Measurements from ENCODE around the gene CENPH.
A peak's percentile ranks its signal among the peaks of the same experiment; 100 is the strongest.
"Not testable (repeated sequence)": the region's sequence is repeated elsewhere in the genome, so short reads cannot be mapped to it uniquely, and the experiment has no call there.

CENPH gene

DNA sequence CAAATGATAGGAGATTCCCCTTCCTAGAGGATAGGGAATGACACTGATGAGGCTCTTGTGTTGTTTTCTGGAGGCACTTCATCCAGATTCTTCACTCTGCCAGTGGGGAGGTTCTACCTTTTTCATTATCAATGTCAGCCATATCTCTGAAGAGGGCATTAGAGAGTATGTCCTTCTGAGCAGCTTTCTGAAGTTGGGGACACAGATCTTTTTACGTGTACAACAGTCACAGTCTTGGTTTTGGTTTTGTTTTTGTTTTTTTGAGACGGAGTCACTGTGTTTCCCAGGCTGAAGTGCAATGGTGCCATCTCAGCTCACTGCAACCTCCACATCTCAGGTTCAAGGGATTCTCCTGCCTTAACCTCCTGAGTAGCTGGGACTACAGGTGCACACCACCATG is 22.6 kb downstream of the CENPH start:
- FAIRE-seq (no peak), DNase-seq (ENCODE audit: insufficient read length) (no peak)
- TF ChIP-seq POLR2AphosphoS5 (IDR thresholded peaks at IDR 0.05; ENCODE audit: low read depth, low read length) (no peak), TAF1 (IDR thresholded peaks at IDR 0.05; ENCODE audit: borderline replicate concordance, low read depth, low read length) (no peak), POLR2A (IDR thresholded peaks at IDR 0.05; ENCODE audit: low read depth, low read length) (no peak)

DNA sequence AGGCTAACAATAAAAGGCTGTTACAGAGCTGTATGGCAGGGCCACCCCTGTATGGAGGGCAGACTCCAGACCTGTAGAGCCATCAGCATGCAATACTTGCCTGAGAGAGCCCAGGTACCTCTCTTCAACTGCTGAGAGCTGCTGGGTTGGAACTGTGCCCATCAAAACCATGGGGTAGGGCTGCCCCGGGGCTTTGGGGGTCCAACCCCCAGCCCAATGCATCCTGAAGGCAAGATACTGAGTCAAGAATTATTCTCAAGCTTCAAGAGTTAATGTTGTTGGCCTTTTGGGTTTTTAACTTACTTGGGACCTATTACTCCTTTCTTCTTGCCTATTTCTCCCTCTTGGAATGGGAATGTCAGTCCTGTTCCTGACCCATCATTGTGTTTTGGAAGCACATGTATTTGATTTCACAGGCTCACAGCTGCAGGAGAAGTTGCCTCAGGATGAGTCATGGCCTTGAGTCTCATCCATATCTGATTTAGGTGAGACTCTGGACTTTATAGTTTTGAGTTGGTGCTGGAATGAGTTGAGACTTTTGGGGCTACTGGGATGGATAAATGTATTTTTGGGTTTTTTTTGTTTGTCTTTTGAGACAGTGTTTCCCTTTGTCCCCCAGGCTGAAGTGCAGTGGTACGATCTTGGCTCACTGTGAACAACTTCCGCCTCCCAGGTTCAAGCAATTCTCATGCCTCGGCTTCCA is 24.3 kb downstream of the CENPH start:
- DNase-seq (ENCODE audit: insufficient read length) (no peak), FAIRE-seq (no peak)
- no peak for TF ChIP-seq TAF1 (IDR thresholded peaks at IDR 0.05; ENCODE audit: borderline replicate concordance, low read depth, low read length)
- TF ChIP-seq POLR2AphosphoS5 (IDR thresholded peaks at IDR 0.05; ENCODE audit: low read depth, low read length) = no peak

DNA sequence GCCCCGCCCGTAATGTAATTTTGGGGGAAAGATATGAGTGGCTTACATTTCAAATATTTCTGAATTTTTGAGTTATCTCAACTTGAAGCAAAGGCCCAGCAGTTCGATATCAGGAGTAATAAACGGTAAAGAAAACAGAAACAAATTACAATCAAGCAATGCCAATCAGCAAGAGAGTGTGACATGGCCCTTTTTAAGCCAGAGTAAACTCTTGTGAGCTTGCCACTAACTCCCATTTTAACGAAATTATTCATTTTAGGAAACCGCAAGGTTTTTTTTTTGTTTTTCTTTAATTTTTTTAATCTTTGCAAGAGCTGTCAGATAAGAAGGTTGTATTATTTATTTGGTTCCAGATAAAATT is 27.7 kb downstream of the CENPH start:
- FAIRE-seq (peak; percentile 5), DNase-seq (ENCODE audit: insufficient read length) (no peak)
- TF ChIP-seq POLR2A (IDR thresholded peaks at IDR 0.05; ENCODE audit: low read depth, low read length) (no peak), POLR2AphosphoS5 (IDR thresholded peaks at IDR 0.05; ENCODE audit: low read depth, low read length) (no peak), TAF1 (IDR thresholded peaks at IDR 0.05; ENCODE audit: borderline replicate concordance, low read depth, low read length) (no peak)

DNA sequence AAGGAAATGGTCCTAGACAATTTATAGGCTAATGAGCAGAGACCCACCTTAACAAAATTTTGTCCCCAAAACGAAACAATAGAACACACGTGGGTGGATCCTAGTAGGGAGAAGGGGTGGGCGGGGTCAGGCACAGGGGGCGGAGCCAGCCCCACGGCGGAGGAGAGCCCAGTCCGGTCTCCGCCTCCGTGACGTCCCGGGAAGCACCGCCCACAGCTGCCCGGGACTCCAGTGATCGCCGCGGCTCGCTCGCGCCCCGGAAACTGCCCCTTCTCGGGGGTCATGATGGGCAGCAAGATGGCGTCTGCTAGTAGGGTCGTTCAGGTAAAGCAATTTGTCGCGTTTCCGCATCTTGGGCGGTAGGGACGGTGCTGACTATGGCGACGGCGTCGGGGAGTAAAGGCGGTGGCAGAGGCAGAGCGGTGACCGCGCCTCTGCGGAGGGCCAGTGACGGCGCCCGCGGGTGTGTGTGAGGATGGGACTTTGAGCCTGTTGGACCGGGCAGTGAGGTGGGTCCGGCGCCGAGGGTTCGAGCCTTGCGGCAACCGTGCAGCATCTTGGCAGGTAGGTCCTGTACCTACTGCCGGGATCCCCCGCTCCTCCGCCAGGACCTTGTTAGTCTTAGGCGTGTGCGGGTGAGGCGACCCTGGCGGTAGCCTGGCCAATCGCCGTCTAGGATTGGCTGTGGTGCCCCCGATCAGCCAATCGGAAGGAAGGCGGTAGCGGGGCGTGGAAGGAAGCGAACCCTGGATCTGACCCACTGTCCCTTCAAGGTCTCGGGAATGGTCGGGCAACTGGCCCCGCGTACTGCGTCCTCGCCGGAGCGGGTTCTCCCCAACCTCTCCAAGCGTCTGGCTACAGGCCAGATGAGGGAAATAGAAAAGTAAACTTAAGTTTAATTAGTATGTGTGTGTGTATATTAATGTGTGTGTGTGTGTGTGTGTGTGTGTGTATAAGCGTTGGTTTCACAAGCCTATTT is 28.5 kb downstream of the CENPH start:
- peak; percentile 98 for FAIRE-seq
- peak; percentile 86 for DNase-seq (ENCODE audit: insufficient read length)
- TF ChIP-seq TAF1 (IDR thresholded peaks at IDR 0.05; ENCODE audit: borderline replicate concordance, low read depth, low read length) = peak; percentile 14; the same call in 1 of the 2 replicates
- TF ChIP-seq POLR2AphosphoS5 (IDR thresholded peaks at IDR 0.05; ENCODE audit: low read depth, low read length) = peak; percentile 76
- TF ChIP-seq POLR2A (IDR thresholded peaks at IDR 0.05; ENCODE audit: low read depth, low read length) = peak; percentile 87; the same call in 1 of the 2 replicates

DNA sequence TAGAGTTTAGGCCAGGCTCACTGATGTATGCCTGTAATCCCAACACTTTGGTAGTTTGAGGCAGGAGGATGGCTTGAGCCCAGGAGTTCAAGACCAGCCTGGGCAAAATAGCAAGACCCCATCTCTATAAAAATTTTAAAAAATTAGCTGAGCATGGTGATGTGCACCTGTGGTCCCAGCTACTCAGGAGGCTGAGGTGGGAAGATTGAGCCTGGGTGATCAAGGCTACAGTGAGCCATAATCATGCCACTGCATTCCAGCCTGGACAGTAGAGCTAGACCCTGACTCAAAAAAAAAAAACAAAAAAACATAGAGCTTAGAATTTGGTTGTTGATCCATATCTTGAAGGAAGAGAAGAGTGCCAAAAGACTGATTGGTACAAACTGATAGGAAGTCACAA is 30.6 kb downstream of the CENPH start:
- FAIRE-seq = no peak
- TF ChIP-seq POLR2A (IDR thresholded peaks at IDR 0.05; ENCODE audit: low read depth, low read length) (no peak), POLR2AphosphoS5 (IDR thresholded peaks at IDR 0.05; ENCODE audit: low read depth, low read length) (no peak), TAF1 (IDR thresholded peaks at IDR 0.05; ENCODE audit: borderline replicate concordance, low read depth, low read length) (no peak)
- no peak for DNase-seq (ENCODE audit: insufficient read length)

DNA sequence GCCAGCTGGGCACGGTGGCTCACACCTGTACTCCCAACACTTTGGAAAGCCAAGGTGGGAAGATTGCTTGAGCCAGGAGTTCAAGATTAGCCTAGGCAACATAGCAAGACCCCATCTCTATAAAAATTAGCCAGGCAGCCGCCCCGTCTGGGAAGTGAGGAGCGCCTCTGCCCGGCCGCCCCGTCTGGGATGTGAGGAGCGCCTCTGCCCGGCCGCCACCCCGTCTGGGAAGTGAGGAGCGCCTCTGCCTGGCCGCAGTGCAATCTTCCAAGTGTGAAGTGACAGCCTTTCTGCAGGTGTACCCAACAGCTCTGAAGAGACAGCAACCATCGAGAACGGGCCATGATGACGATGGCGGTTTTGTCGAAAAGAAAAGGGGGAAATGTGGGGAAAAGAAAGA is 31.0 kb downstream of the CENPH start:
- FAIRE-seq; DNase-seq (ENCODE audit: insufficient read length): not testable (repeated sequence)

DNA sequence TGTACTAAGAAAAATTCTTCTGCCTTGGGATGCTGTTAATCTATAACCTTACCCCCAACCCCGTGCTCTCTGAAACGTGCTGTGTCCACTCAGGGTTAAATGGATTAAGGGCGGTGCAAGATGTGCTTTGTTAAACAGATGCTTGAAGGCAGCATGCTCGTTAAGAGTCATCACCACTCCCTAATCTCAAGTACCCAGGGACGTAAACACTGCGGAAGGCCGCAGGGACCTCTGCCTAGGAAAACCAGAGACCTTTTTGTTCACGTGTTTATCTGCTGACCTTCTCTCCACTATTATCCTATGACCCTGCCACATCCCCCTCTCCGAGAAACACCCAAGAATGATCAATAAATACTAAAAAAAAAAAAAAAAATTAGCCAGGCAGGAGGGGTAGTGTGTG is 31.4 kb downstream of the CENPH start:
- not testable (repeated sequence) for FAIRE-seq; DNase-seq (ENCODE audit: insufficient read length)

DNA sequence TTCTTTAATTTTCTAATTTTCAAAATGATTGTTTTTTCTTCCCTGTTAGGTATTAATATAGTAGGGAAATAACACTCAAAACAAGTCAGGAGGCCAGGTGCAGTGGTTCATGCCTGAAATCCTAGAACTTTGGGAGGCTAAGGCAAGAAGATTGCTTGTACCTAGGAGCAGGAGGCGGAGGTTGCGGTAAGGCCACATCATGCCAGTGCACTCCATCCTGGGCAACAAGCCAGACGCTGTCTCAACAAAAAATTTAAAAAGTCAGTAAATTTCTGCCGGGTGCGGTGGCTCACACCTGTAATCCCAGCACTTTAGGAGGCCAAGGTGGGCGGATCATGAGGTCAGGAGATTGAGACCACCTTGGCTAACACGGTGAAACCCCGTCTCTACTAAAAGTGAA is 35.1 kb downstream of the CENPH start:
- no peak for DNase-seq (ENCODE audit: insufficient read length)
- TF ChIP-seq POLR2AphosphoS5 (IDR thresholded peaks at IDR 0.05; ENCODE audit: low read depth, low read length) = no peak
- no peak for TF ChIP-seq POLR2A (IDR thresholded peaks at IDR 0.05; ENCODE audit: low read depth, low read length)
- TF ChIP-seq TAF1 (IDR thresholded peaks at IDR 0.05; ENCODE audit: borderline replicate concordance, low read depth, low read length) = no peak
- no peak for FAIRE-seq

DNA sequence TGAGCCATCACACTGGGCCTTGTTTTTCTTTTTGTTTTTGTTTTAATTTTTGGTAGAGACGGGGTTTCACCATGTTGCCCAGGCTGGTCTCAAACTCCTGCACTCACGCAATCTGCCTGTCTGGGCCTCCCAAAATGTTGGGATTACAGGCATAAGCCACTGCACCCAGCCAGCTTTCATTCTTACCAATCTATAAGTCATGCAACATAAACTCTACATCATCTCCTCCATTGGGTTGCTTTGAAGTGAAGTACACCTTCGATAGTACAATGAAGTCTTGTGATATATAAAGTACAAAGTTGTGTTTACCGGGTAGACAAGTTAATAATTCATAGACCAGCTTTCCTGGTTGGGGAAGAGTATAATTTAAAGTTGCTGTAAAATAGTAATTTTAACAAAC is 36.5 kb downstream of the CENPH start:
- FAIRE-seq (no peak), DNase-seq (ENCODE audit: insufficient read length) (no peak)
- TF ChIP-seq POLR2A (IDR thresholded peaks at IDR 0.05; ENCODE audit: low read depth, low read length) (no peak), TAF1 (IDR thresholded peaks at IDR 0.05; ENCODE audit: borderline replicate concordance, low read depth, low read length) (no peak), POLR2AphosphoS5 (IDR thresholded peaks at IDR 0.05; ENCODE audit: low read depth, low read length) (no peak)

DNA sequence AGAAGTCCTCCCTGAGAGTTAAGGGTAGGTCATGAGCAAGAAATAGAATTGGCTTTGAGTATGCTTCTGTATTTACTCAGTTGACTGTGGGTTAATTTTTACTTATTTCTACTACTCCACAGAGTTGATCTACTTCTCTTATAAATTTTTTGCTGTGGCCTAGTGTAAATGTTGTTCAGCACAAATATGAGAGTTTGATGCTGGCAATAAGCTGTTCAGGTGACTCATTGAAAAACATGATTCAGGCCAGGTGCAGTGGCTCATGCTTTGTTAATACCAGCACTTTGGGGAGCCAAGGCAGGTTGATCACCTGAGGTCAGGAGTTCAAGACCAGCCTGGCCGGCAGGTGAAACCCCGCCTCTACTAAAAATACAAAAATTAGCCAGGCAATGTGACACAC is 40.8 kb downstream of the CENPH start:
- DNase-seq (ENCODE audit: insufficient read length) = no peak
- no peak for FAIRE-seq
- TF ChIP-seq POLR2A (IDR thresholded peaks at IDR 0.05; ENCODE audit: low read depth, low read length) (no peak), TAF1 (IDR thresholded peaks at IDR 0.05; ENCODE audit: borderline replicate concordance, low read depth, low read length) (no peak), POLR2AphosphoS5 (IDR thresholded peaks at IDR 0.05; ENCODE audit: low read depth, low read length) (no peak)

DNA sequence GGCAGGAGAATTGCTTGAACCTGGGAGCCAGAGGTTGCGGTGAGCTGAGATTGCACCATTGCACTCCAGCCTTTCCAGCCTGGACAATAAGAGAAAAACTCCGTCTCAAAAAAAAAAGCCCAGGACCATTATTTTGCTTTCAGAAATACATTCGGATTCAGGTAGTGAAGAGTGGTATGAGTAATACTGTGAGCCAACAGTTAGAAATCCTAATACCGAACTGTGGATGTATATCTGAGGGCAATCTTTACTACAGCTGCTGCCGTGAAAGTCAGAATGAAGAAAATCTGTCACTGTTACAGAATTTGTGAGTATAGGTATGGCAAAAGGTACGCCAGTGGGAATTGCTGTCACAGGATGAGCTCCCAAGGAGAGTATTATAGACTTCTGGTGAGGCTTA is 41.9 kb downstream of the CENPH start:
- TF ChIP-seq TAF1 (IDR thresholded peaks at IDR 0.05; ENCODE audit: borderline replicate concordance, low read depth, low read length) (no peak), POLR2A (IDR thresholded peaks at IDR 0.05; ENCODE audit: low read depth, low read length) (no peak), POLR2AphosphoS5 (IDR thresholded peaks at IDR 0.05; ENCODE audit: low read depth, low read length) (no peak)
- DNase-seq (ENCODE audit: insufficient read length) (no peak), FAIRE-seq (no peak)

DNA sequence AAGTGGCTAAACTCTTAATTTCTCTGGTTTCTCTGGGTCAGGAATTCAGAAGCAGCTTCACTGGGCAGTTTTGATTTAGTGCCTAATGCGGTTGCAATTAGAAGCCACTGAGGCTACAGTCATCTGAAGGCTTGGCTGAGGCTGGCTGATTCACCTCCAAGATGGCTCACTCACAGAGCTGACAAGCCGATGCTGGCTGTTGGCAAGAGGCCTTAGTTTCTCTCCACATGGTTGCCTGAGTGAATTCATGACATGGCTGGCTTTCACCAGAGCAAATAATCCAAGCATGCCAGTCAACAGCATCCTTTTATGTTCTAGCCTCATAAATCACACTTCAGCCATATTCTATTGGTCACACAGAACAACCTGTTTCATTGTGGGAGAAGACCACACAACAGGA is 42.5 kb downstream of the CENPH start:
- no peak for DNase-seq (ENCODE audit: insufficient read length)
- TF ChIP-seq POLR2A (IDR thresholded peaks at IDR 0.05; ENCODE audit: low read depth, low read length) (no peak), TAF1 (IDR thresholded peaks at IDR 0.05; ENCODE audit: borderline replicate concordance, low read depth, low read length) (no peak), POLR2AphosphoS5 (IDR thresholded peaks at IDR 0.05; ENCODE audit: low read depth, low read length) (no peak)
- no peak for FAIRE-seq

All from GM12892 (cell line).